H1 (cell line): ENCODE results near the gene TMEM107. TPM values are rescaled to one million over a fixed set of nuclear protein-coding genes. Genes with fewer than 3 reads are reported as not detected.

Experiments
- CTCF ChIA-PET: fragments of 300-600 bp; sonication (Branson Sonifier 250); formaldehyde crosslinking; loops from one replicate; lab custom pipeline; 2021; ENCODE audit not compliant: partially characterized antibody; lab: Charles Lee
- POLR2A ChIA-PET: fragments of 300-600 bp; sonication (Branson Sonifier 250); formaldehyde crosslinking; loops from one replicate; lab custom pipeline; 2021; ENCODE audit warnings: inconsistent platforms; ENCODE audit not compliant: partially characterized antibody; lab: Charles Lee
- DNase-seq, 2 experiments: peaks; one replicate each; pipeline versions ENCODE4 v3.0.0 to v3.0.0-alpha.2; 2010 to 2022; ENCODE audit warnings: low spot score in 2 of 2, low read depth in 1 of 2, mixed read lengths in 1 of 2
- FAIRE-seq: peaks from 2 replicates; lab custom pipeline; 2011; peaks lifted over from hg19 to GRCh38; lab: Jason Lieb, UNC
- H2AFZ ChIP-seq: 2 replicates; pipeline ENCODE4 v1.8.1; 2012; ENCODE audit warnings: low read length, inconsistent platforms
- H2AK5ac ChIP-seq: 2 replicates; pipeline ENCODE4 v1.6.1; 2013; ENCODE audit warnings: low read depth, low read length
- H2BK120ac ChIP-seq: replicated peaks from 2 replicates; pipeline ENCODE3; 2013; ENCODE audit warnings: low read depth, low read length, inconsistent platforms
- H2BK12ac ChIP-seq: 2 replicates; pipeline ENCODE4 v1.6.1; 2013; ENCODE audit warnings: low read depth, low read length
- H2BK15ac ChIP-seq: 2 replicates; pipeline ENCODE4 v1.6.1; 2013; ENCODE audit warnings: low read length
- H2BK20ac ChIP-seq: 2 replicates; pipeline ENCODE4 v1.6.1; 2013; ENCODE audit warnings: low read length
- H2BK5ac ChIP-seq: 2 replicates; pipeline ENCODE4 v1.6.1; 2013; ENCODE audit warnings: low read depth, low read length
- H3K14ac ChIP-seq: 2 replicates; pipeline ENCODE4 v1.6.1; 2013; ENCODE audit warnings: inconsistent platforms; ENCODE audit not compliant: insufficient read length
- H3K18ac ChIP-seq: 2 replicates; pipeline ENCODE4 v1.6.1; 2013; ENCODE audit warnings: low read length; ENCODE audit errors: extremely low read depth
- H3K23ac ChIP-seq: 2 replicates; pipeline ENCODE4 v1.6.1; 2013; ENCODE audit warnings: inconsistent platforms; ENCODE audit not compliant: insufficient read length
- H3K23me2 ChIP-seq: 2 replicates; pipeline ENCODE4 v1.6.1; 2013; ENCODE audit warnings: low read depth, low read length
- H3K27ac ChIP-seq: 2 replicates; pipeline ENCODE4 v1.6.1; 2011; ENCODE audit warnings: low read depth, low read length, inconsistent platforms
- H3K27me3 ChIP-seq, 4 experiments: replicated peaks in 1 of 4; 1 replicate in 1 of 4; 2 replicates in 3 of 4; pipeline versions ENCODE4 v1.6.1 to v1.8.1; 2011 to 2013; ENCODE audit warnings: low read length in 3 of 4, mild to moderate bottlenecking in 3 of 4, inconsistent platforms in 2 of 4, mixed read lengths in 2 of 4, moderate library complexity in 1 of 4; ENCODE audit not compliant: control insufficient read depth in 3 of 4, insufficient read depth in 3 of 4; ENCODE audit errors: extremely low read depth in 1 of 4
- H3K36me3 ChIP-seq, 4 experiments: 2 replicates each; pipeline versions ENCODE4 v1.6.1 to v1.8.1; 2011 to 2013; ENCODE audit warnings: mild to moderate bottlenecking in 4 of 4, low read length in 3 of 4, moderate library complexity in 2 of 4, control low read depth in 1 of 4, inconsistent platforms in 1 of 4; ENCODE audit not compliant: insufficient read depth in 4 of 4, control insufficient read depth in 2 of 4
- H3K4ac ChIP-seq: replicated peaks from 2 replicates; pipeline ENCODE3; 2013; ENCODE audit warnings: low read length, low read depth, mixed read lengths, inconsistent platforms; ENCODE audit not compliant: insufficient read length
- H3K4me1 ChIP-seq, 4 experiments: replicated peaks in 1 of 4; 1 replicate in 1 of 4; 2 replicates in 3 of 4; pipeline versions ENCODE4 v1.6.1 to v1.8.1; 2011 to 2013; ENCODE audit warnings: low read length in 3 of 4, inconsistent platforms in 2 of 4, mixed read lengths in 1 of 4; ENCODE audit not compliant: insufficient read depth in 4 of 4, control insufficient read depth in 3 of 4
- H3K4me2 ChIP-seq, 2 experiments: 2 replicates each; pipeline versions ENCODE4 v1.6.1 to v1.8.1; 2011 to 2013; ENCODE audit warnings: low read depth in 2 of 2, low read length in 2 of 2, control low read depth in 1 of 2, inconsistent platforms in 1 of 2, mild to moderate bottlenecking in 1 of 2; ENCODE audit not compliant: insufficient read depth in 1 of 2
- H3K4me3 ChIP-seq, 4 experiments: fragments of 200-600, 300-600 bp in 1 of 4; sonication (generic), shearing (Covaris generic), sonication (Bioruptor Twin) in 1 of 4; 2 replicates each; pipeline versions ENCODE4 v1.5.1 to v1.8.1; 2011 to 2016; ENCODE audit warnings: low read length in 4 of 4, low read depth in 3 of 4, control low read depth in 2 of 4, inconsistent platforms in 2 of 4, mild to moderate bottlenecking in 2 of 4, mixed read lengths in 1 of 4, moderate library complexity in 1 of 4; ENCODE audit not compliant: insufficient read depth in 2 of 4; ENCODE audit errors: extremely low read depth in 1 of 4
- H3K56ac ChIP-seq: replicated peaks from 2 replicates; pipeline ENCODE3; 2013; ENCODE audit warnings: low read depth, mild to moderate bottlenecking, mixed read lengths, low read length, inconsistent platforms; ENCODE audit not compliant: insufficient read length
- H3K79me1 ChIP-seq: 2 replicates; pipeline ENCODE4 v1.6.1; 2013; ENCODE audit warnings: low read depth, low read length, control low read depth
- H3K79me2 ChIP-seq, 2 experiments: 2 replicates each; pipeline versions ENCODE4 v1.6.1 to v1.8.1; 2012 to 2013; ENCODE audit warnings: low read length in 2 of 2, mild to moderate bottlenecking in 2 of 2, inconsistent platforms in 1 of 2; ENCODE audit not compliant: insufficient read depth in 2 of 2, control insufficient read depth in 1 of 2
- H3K9ac ChIP-seq, 4 experiments: replicated peaks in 1 of 4; 1 replicate in 1 of 4; 2 replicates in 3 of 4; pipeline versions ENCODE4 v1.6.1 to v1.8.1; 2011 to 2013; ENCODE audit warnings: low read depth in 3 of 4, low read length in 3 of 4, control low read depth in 2 of 4, mild to moderate bottlenecking in 2 of 4, moderate library complexity in 2 of 4, inconsistent platforms in 1 of 4; ENCODE audit errors: extremely low read depth in 1 of 4
- H3K9me3 ChIP-seq, 2 experiments: 2 replicates each; pipeline versions ENCODE4 v1.6.1 to v1.8.1; 2012 to 2013; ENCODE audit warnings: mild to moderate bottlenecking in 2 of 2, moderate library complexity in 2 of 2, control low read depth in 1 of 2, inconsistent platforms in 1 of 2, low read depth in 1 of 2, low read length in 1 of 2, mixed read lengths in 1 of 2; ENCODE audit not compliant: insufficient read depth in 2 of 2
- H4K20me1 ChIP-seq, 2 experiments: replicated peaks in 1 of 2; 2 replicates each; pipeline versions ENCODE3 to v1.8.1; 2011 to 2013; ENCODE audit warnings: inconsistent platforms in 2 of 2, low read length in 2 of 2, mild to moderate bottlenecking in 1 of 2; ENCODE audit not compliant: insufficient read depth in 2 of 2, control insufficient read depth in 1 of 2
- H4K5ac ChIP-seq: 2 replicates; pipeline ENCODE4 v1.6.1; 2013; ENCODE audit warnings: low read length, low read depth, mixed read lengths, inconsistent platforms; ENCODE audit not compliant: insufficient read length
- H4K8ac ChIP-seq: 2 replicates; pipeline ENCODE4 v1.8.0; 2013; ENCODE audit warnings: mild to moderate bottlenecking, moderate library complexity, low read length, inconsistent platforms; ENCODE audit not compliant: insufficient read depth; ENCODE audit errors: extremely low read depth
- H4K91ac ChIP-seq: replicated peaks from 2 replicates; pipeline ENCODE3; 2013; ENCODE audit warnings: low read length, mixed read lengths, inconsistent platforms; ENCODE audit not compliant: insufficient read length
- CBX5 ChIP-seq: fragments of 300-800, 300-1000 bp; sonication (generic); IDR thresholded peaks from 2 replicates; pipeline ENCODE4 v1.7.1; 2016; ENCODE audit warnings: antibody characterized with exemption, low read length, low read depth
- CREB1 ChIP-seq: IDR thresholded peaks from 2 replicates; pipeline ENCODE4 v1.6.1; 2012; ENCODE audit warnings: inconsistent platforms
- HDAC6 ChIP-seq: IDR thresholded peaks from one replicate; pipeline ENCODE4 v1.7.1; 2012; ENCODE audit warnings: low read depth, mild to moderate bottlenecking, inconsistent platforms, low read length, moderate library complexity
- KDM4A ChIP-seq: IDR thresholded peaks from one replicate; pipeline ENCODE4 v1.7.1; 2012; ENCODE audit warnings: low read depth, mild to moderate bottlenecking, moderate library complexity, low read length, inconsistent platforms; ENCODE audit not compliant: severe bottlenecking
- PHF8 ChIP-seq: fragments of 200-600 bp; sonication (generic); conservative IDR thresholded peaks from 2 replicates; pipeline ENCODE4 v1.7.1; 2012; ENCODE audit warnings: low read depth, mild to moderate bottlenecking, inconsistent platforms, low read length, moderate library complexity
- POLR2AphosphoS5 ChIP-seq: IDR thresholded peaks from 2 replicates; pipeline ENCODE4 v1.6.1; 2011; ENCODE audit warnings: low read depth, low read length
- RXRA ChIP-seq: IDR thresholded peaks from 2 replicates; pipeline ENCODE4 v1.6.1; 2011; ENCODE audit warnings: low read depth, mild to moderate bottlenecking, low read length, moderate library complexity; ENCODE audit not compliant: insufficient read depth
- SAP30 ChIP-seq: fragments of 300-600 bp; sonication (generic); IDR thresholded peaks from 2 replicates; pipeline ENCODE4 v1.7.1; 2012; ENCODE audit warnings: low read length, moderate library complexity, mild to moderate bottlenecking, inconsistent platforms; ENCODE audit not compliant: insufficient read depth, insufficient replicate concordance
- SIRT6 ChIP-seq: IDR thresholded peaks from one replicate; pipeline ENCODE4 v1.7.1; 2012; ENCODE audit warnings: low read length, inconsistent platforms
- SIX5 ChIP-seq: IDR thresholded peaks from 2 replicates; pipeline ENCODE4 v1.6.1; 2011; ENCODE audit warnings: mild to moderate bottlenecking, low read depth, low read length
- TAF7 ChIP-seq: optimal IDR thresholded peaks from 2 replicates; pipeline ENCODE3; 2011; ENCODE audit warnings: low read depth, mild to moderate bottlenecking, inconsistent platforms, low read length, moderate library complexity, borderline replicate concordance
- TBP ChIP-seq: IDR thresholded peaks from 2 replicates; pipeline ENCODE4 v1.6.1; 2011; ENCODE audit warnings: low read depth, low read length, improper control_type of control experiment
- TCF12 ChIP-seq: IDR thresholded peaks from 2 replicates; pipeline ENCODE4 v1.6.1; 2011; ENCODE audit warnings: low read depth, mild to moderate bottlenecking, low read length
- ZNF274 ChIP-seq: IDR thresholded peaks from 2 replicates; pipeline ENCODE4 v1.7.0; 2012; ENCODE audit warnings: low read length, borderline replicate concordance; ENCODE audit errors: extremely low read depth
- WGBS, 2 experiments: shearing (Covaris generic) in 1 of 2; methylation state at CpG; one replicate each; pipeline versions ENCODE4 v1.1.6 to v1.1.7; 2013 to 2015; ENCODE audit warnings: low lambda C conversion rate in 2 of 2, mixed read lengths in 2 of 2, inconsistent platforms in 1 of 2, low coverage in 1 of 2, missing lambda C conversion rate in 1 of 2; ENCODE audit not compliant: insufficient replicate concordance in 2 of 2, insufficient coverage in 1 of 2, insufficient read length in 1 of 2; ENCODE audit errors: extremely low coverage in 1 of 2, missing lambda C conversion rate in 1 of 2; 5-methylcytosine and 5-hydroxymethylcytosine counted together
- polyA plus RNA-seq, 7 experiments: library from polyadenylated mRNA; depleted of rRNA in 3 of 7; stranded (reverse) in 5 of 7; unstranded in 2 of 7; fragments of >200 nt in 5 of 7; fragments of 200-250 nt in 2 of 7; gene quantifications; 1 replicate in 5 of 7; 2 replicates in 1 of 7; 4 replicates in 1 of 7; pipeline versions ENCODE4 v1.2.1 to v1.2.3, GENCODE V29; 2011 to 2013; ENCODE audit warnings: missing spikeins in 2 of 7, mixed read lengths in 2 of 7
- total RNA-seq: library from RNA; stranded (reverse); fragmentation: NEBNext Ultra II Directional; extraction: Animal tissue kit (Norgen Biotek cat#: 25700); gene quantifications from 2 replicates; pipeline ENCODE4 v1.2.1, GENCODE V29; 2021

Gene TMEM107
- total and polyA plus RNA-seq, 2 of the 8 experiments (the other 6 are each of a cell fraction or from before 2014, with no cell fraction given): 17.3 to 21.5 TPM

GRCh38 chr17:8142887-8143580 is 33.1 kb downstream of the TMEM107 start:
- H4K20me1 ChIP-seq: peaks cover 2 to 16% of the 10 kb centered on the region in 2 experiments
- FAIRE-seq: no peak
- TF ChIP-seq SIX5 (no peak), PHF8 (no peak), POLR2AphosphoS5 (no peak), HDAC6 (no peak), KDM4A (no peak), TCF12 (no peak), ZNF274 (no peak), SAP30 (no peak), CREB1 (no peak), RXRA (no peak), CBX5 (no peak), TAF7 (no peak), TBP (no peak), SIRT6 (no peak)

More at GRCh38 chr17:8142887-8143580, 33.1 kb downstream of the TMEM107 start:
- no peak overlapping the region for H3K4me3 ChIP-seq
- no peak overlapping the region for H3K14ac ChIP-seq
- H3K79me1 ChIP-seq: no peaks in the 10 kb centered on the region
- peaks cover 0 to 3% (median 1%) of the 10 kb centered on the region in 4 experiments; a peak in 2 of 7 replicates for H3K4me1 ChIP-seq
- H2BK5ac ChIP-seq: no peak overlapping the region
- DNase-seq: no peak
- H2BK15ac ChIP-seq: no peak overlapping the region
- no peak overlapping the region for H2BK12ac ChIP-seq
- H3K36me3 ChIP-seq: peaks cover 7 to 43% (median 32%) of the 10 kb centered on the region in 4 experiments
- no peak overlapping the region for H3K4me2 ChIP-seq
- no peak overlapping the region for H4K91ac ChIP-seq
- no peaks in the 10 kb centered on the region for H3K9me3 ChIP-seq
- no peak overlapping the region for H3K27ac ChIP-seq
- H2AFZ ChIP-seq: no peak overlapping the region
- no peak overlapping the region for H3K18ac ChIP-seq
- 88% methylated on average over 9 of the region's 15 CpGs; no CpG with 5 or more reads in 1 of the 2 experiments for WGBS, 2 experiments
- H3K4ac ChIP-seq: no peak overlapping the region
- ChIA-PET CTCF (interaction anchor here (0.5 to 14.1 kb wide), 6 partner anchors 15 to 166 kb away, joined by 3 to 133 read pairs (median 3); partner anchors contain the start of gene VAMP2), POLR2A (interaction anchor here (1.2 to 5.1 kb wide), 4 partner anchors 10 to 96 kb away, joined by 3 to 21 read pairs (median 6); no protein-coding TSS in a partner anchor)
- 0 out of 2 replicates have a peak overlapping the region, but pooled peaks have one; percentile 16 for H4K8ac ChIP-seq
- no peaks in the 10 kb centered on the region for H3K27me3 ChIP-seq
- H2AK5ac ChIP-seq: no peak overlapping the region
- H3K23me2 ChIP-seq: peaks cover 6% of the 10 kb centered on the region
- H2BK120ac ChIP-seq: no peak overlapping the region
- no peak overlapping the region for H3K23ac ChIP-seq
- H4K5ac ChIP-seq: no peak overlapping the region
- no peak overlapping the region for H3K56ac ChIP-seq
- no peak overlapping the region for H3K9ac ChIP-seq
- no peaks in the 10 kb centered on the region for H3K79me2 ChIP-seq
- no peak overlapping the region for H2BK20ac ChIP-seq
